Liver (tissue), 3 donors: ENCODE measurements around the gene SEMA4C.

Experiments
- CTCF ChIP-seq: fragments of 150-350 bp; IDR thresholded peaks from 2 replicates; pipeline ENCODE4 v1.5.1; 2017; ENCODE audit warnings: improper control_type of control experiment, low read depth, low read length; ENCODE audit not compliant: missing input control
- EGR1 ChIP-seq, 2 donors: IDR thresholded peaks; 2 replicates each; pipeline ENCODE4 v1.6.1; 2016 to 2018; ENCODE audit warnings: antibody characterized with exemption in 2 of 2, low read depth in 2 of 2
- HNF4A ChIP-seq, 2 donors: conservative IDR thresholded peaks; 2 replicates each; pipeline ENCODE4 v1.6.1; 2016; ENCODE audit warnings: antibody characterized with exemption in 2 of 2, mild to moderate bottlenecking in 2 of 2
- RAD21 ChIP-seq, 2 donors: IDR thresholded peaks; 2 replicates each; pipeline ENCODE4 v1.6.1; 2016; ENCODE audit warnings: antibody characterized with exemption in 2 of 2, mild to moderate bottlenecking in 2 of 2
- SP1 ChIP-seq: IDR thresholded peaks from 2 replicates; pipeline ENCODE4 v1.6.1; 2018; ENCODE audit warnings: antibody characterized with exemption, mild to moderate bottlenecking
- donor health status: healthy.
- donor health status: healthy.

GRCh38 chr2:96906729-96907114 is 36.8 kb upstream of the SEMA4C start:
- TF ChIP-seq CTCF (no peak), SP1 (peak; percentile 29), EGR1 (IDR thresholded peaks at IDR 0.05; ENCODE audit: low read depth in 2 of 2) (no peak), HNF4A (conservative IDR thresholded peaks at IDR 0.05) (no peak), RAD21 (IDR thresholded peaks at IDR 0.05) (no peak)
